GM18867 (cell line): Measurements from ENCODE around the gene CDC20.
A peak's percentile ranks its signal among the peaks of the same experiment; 100 is the strongest.
"Not testable (repeated sequence)": the region's sequence is repeated elsewhere in the genome, so short reads cannot be mapped to it uniquely, and the experiment has no call there.

Source experiments
- ATAC-seq: cut with Tn5 transposase; IDR thresholded peaks from one replicate; pipeline ENCODE4 v1.9.1; 2021; ENCODE audit warnings: mild to moderate bottlenecking, moderate library complexity; ENCODE audit not compliant: unreplicated experiment

The CDC20 gene

DNA sequence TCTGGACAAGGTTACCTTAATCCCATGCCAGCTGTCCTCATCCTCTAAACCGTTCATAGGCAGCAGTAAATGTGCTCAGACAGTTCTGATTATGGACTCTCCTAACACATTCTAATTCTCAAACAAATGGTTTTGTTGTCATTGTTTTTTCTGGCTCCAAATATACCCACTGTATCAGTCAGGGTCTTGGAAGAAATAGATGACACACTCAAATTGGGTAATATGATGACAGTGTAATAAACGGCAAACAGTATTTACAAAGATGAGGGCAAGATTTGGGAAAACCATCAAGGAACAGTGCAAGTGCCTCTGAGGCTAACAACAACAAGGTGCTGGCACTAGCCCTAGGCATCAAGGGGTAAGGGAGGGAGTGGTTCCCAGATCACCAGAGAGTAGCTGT, 4.3 kb upstream of the CDC20 start:
- ATAC-seq = no peak

DNA sequence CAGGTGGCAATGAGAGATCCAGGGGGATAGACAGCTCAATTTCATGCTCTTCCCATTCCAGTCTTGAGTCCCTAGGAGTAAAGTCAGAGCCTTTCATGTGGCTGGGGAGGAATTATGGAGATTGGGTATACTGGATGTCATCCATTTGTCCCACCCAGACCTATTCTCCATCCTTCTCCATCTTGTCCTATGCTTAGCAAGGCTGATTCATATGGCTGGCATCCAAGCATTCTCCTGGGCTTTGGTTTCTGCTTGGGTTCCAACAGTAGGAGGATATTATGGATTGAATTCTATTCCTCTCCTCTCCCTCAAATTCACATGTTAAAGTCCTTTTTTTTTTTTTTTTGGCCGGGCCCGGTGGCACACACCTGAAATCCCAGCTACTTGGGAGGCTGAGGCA, 3.8 kb upstream of the CDC20 start:
- no peak for ATAC-seq

DNA sequence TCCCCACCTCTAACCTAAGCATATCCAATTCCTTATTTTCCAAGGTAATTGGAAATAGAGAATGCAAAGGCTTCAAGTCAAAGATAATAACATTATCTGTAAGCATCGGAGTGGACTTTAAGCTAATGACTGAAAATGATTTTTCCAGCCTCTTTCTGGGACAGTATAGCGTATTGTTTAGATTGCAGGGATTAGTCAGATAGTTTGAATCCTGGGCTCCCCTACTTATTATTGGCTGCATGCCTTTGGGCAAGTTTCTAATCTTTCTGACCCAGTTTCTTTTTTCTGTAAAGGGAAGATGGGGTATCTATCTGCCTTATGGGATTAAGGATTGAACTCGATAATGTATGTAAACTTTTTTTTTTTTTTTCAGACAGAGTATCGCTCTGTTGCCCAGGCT, 1.5 kb upstream of the CDC20 start:
- ATAC-seq = no peak

DNA sequence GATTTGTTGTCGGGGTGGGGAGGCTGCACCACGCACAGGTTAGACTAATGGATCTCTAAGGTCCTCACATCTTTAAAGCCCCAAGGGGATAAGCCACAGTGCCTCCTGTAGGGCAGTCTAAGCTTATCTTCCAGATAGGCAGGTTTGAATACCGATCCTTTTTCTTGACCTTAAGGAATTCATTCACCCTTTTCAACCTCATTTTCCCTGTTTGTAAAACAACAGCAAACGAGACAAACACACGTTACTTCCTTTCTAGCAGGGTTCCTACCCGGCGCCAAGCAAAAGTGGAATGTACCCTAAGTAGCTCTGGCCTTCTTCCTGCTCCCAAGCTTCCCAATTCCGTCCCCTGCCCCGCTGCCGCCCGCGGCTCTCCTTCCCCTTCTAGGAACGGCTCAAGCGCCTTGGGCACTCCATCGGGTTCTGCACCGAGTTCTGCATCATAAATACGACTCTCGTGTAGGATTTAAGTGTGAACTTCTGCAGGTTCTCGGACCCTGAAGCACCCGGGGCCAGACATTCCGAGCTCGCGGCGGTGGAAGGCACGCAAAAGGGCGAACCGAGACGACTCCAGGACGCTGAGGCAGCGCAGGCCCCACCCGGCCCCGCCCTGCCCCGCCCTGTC, 548 bp upstream of the CDC20 start:
- peak; percentile 14 for ATAC-seq

DNA sequence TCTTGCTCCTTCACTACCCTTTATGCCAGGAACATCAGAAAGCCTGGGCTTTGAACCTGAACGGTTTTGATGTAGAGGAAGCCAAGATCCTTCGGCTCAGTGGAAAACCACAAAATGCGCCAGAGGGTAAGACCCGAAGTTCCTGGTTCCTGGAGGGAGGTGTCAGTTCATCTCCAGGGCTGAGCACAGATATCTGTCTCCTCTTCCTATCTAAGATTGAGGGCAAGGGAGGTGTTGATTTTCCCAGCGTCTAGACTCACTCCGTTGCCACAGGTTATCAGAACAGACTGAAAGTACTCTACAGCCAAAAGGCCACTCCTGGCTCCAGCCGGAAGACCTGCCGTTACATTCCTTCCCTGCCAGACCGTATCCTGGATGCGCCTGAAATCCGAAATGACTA, 915 bp downstream of the CDC20 start:
- no peak for ATAC-seq

DNA sequence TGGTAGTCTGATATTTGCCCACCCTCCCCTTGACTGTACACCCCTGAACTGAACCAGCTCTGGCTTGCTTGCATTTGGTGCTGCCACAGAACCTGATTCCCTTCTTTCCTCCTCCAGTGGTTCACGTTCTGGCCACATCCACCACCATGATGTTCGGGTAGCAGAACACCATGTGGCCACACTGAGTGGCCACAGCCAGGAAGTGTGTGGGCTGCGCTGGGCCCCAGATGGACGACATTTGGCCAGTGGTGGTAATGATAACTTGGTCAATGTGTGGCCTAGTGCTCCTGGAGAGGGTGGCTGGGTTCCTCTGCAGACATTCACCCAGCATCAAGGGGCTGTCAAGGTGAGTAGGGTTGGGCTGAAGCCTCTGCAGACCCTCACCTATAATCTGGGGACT, 1.8 kb downstream of the CDC20 start:
- ATAC-seq = no peak

DNA sequence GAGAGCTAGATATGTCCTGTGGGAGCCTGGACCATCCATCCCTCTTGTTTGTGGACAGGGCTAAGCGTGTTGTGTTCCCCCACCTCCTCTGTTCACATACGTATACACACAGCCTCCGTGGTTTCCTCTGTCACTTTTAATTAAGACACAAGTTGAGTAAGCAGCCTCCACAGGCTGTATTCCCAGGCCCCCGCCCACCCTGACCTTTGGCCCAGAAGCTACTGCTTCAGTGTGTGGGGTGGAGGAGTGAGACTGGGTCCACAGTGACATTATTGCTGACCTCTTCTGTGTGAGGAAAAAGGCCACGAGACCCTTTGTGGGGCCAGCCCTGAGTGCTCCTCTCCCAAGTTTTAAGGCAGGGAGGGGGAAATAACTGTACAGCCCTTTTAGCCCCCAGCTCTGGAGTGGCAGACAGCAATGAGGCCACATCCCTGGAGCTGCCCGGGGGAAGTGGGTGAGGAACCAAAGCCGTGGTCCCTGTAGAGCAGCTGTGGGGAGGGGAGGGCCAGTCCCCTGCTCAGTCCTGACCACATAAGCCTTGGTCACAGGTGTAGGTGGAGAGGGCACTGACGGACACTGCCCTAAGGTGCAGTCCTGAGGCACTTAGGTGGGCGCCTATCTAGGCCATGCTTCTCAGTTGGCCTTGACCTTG, 4.6 kb downstream of the CDC20 start:
- no peak for ATAC-seq

DNA sequence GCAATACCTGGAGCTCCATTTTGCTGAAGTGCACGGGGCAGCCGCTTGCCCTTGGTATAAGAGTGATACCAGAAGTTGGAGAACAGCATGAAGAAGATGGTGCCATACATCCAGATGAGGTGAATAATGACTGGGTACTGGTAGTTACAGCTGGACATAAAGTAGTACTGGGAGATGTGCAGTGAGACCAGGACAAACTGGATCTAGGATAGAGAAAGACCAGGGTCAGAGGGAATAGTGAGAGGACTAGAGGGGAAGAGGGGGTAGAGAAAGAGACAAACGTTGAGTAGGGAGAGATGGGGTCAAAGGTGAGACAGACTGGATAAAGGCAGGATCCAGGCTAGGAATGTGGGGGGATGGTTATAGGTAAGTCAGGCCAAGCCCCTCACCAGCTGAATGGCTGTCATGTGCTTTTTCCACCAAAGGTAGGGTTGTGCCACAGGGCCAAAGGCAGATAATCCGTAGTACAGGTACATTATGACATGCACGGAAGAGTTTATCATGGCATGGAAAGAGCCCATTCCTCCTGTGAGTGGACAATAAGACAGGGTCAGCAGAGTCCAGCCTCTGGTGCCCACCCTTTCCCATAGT, 5.2 kb downstream of the CDC20 start:
- no peak for ATAC-seq

DNA sequence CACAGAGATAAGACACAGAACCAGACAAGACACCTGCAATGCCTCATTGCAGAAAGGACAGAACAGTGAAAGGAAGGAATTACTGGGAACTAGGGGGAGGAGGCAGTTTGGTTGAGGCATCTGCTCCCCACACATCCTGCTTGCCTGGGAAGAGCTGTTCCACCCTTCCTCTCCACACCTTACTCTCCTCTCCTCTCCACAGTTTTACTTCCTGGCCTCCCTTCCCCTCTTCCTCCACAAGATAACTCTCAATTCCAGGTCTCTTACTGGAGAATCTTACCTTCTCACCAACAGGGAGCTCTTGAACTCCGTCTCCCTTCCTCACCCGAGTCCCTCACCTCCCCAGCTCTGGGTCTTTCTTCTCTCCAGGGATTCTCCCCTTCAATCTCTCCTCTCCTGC, 6.9 kb downstream of the CDC20 start:
- no peak for ATAC-seq

DNA sequence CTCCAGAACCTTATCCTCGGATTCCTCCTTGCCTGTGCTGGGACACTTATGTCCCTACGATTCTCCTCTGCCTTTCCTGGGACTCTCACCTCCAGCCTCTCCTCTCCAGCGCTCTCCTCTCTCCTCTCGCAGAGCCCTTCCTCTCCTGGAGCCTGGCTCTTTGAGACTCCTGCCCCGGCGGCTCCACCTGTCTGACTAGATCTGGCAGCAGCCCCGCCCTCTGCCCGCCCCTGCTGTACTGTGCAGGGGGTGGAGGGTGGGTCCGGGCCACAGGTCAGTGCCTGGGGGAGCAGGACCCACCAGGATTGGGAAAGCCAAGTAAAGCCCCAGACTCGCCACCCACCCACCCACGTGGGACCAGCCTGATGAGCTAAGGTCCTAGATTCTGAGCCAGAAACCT, 7.4 kb downstream of the CDC20 start:
- ATAC-seq = no peak

DNA sequence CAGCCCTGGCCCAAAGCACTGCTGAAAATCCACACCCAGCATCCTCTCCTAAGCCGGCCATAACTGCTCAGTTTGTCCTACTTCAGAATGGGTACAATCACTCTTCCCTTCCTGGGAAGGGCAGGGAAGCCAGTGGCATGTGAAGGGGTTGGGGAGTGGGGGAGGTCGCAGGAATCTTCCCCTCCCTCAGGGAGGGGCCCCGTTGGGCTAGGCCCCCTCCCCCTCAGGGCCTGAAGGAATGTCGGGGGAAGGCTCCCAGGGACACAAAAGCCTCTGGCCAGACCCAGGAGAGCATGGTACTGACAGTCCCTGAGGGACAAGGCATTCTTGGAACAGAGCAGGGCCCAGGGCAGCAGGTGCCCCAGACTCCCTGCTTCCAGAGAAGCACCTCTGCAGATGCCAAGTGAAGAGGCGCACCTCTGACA, 7.8 kb downstream of the CDC20 start:
- ATAC-seq = no peak

DNA sequence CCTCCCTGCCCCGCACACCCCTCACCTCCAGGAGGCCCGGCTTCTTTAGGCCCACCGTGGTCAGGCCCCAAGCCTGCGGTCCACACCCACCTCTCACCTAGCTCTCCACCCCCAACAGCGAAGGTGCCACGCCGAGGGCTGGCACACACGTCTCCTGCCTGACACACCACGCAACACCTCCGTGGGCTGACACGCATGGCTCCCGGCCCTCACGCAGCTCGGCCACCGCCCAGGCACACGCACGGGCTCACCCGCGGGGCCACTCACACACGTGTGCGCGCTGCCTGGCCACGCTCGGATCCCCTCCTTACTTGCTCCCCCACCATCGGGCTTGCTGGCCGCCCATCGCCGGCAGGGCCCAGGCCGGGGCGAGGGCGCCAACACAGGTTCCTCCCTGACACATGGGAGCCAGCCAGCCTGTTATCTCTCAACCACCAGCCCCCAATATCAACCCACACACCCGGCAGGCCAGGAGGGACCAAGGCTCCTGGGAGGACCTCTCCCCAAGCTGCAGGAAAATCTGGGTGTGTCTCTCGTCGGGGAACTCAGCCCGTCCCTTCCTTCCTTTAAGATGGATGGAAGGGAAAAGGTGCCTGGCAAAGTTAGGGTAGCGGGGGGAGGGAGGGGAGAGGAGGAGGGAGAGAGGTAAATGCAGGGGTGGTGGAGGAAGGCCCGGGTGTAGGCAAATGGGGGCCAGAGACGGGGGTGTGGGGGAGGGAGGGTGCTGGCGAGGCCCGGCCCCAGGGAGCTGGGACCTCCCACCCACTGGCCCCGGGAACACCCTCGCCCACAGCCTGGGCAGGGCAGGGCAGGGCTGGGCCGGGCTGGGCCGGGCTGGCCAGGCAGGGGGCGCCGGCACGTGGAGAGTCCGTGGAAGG, 8.5 kb downstream of the CDC20 start:
- peak; percentile 46 for ATAC-seq

DNA sequence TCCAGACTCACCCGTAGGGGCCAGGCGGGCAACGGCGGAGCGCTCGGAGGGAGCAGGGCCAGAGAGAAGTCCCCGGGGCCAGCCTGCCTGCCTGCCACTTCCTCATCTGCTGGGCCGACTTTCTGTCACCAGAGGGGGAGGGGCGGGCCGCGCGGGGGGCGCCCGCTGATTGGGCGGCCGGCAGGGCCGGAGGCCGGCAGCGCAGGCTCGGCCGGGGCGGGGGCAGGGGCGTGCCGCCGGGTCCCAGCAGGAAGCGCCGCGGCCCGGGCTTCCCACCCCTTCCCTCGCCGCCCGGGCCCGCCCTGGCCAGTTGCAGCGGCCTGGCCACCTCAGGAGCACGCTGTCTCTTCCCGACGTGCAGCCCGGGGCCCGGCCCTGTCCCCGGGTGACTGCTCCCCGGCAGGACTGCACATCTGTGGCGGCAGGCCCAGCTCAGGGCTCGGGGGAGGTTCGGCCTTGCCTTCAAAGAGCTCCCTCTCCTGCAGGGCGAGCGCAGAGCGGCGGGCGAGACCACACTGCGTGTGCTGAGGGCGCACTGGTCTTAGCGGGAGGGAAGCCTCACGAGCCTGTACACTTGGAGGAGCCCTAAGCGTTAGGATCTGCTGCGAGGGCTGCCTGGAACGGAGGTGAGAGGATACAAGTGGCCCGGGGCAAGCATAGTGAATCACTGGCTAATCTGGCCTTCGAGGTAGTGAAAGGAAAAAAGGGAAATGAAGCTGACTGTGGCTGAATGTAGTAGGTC, 9.3 kb downstream of the CDC20 start, which contains the start of gene ELOVL1:
Gene ELOVL1 (minus strand): TSS at position 108 of the 742 bp plus-strand sequence. CDS start 2,402 bp downstream, outside the sequence.
- peak; percentile 72 for ATAC-seq

DNA sequence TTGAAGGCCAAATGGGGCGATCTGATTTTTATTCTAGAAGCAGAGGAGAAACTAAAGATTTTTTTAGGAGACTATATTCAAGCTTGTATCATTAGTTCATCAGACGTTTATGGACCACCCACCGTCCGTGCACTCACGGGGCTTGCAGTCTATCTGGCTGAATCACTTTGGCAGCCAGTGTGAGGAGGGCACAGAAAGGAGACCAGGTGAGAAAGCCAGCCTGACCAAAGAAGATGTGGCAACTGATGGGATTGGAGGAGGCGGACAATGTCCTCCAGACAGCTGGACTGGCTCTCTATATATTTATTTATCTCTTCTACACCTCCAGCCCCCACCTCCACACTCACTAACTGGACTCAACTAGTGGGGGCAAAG, 9.9 kb downstream of the CDC20 start:
- ATAC-seq = no peak

DNA sequence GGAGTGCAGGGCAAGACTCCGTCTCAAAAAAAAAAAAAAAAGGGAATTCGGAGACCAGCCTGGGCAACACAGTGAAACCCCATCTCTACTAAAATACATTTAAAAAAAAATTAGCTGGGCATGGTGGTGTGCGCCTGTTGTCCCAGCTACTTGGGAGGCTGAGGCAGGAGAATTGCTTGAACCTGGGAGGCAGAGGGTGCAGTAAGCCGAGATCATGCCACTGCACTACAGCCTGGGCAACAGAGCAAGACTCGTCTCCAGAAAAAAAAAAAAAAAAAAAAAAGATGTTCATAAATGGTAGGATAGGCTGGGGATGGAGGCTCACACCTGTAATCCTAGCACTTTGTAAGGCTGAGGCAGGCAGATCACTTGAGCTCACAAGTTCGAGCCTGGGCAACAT, 11.0 kb downstream of the CDC20 start:
- ATAC-seq = not testable (repeated sequence)

DNA sequence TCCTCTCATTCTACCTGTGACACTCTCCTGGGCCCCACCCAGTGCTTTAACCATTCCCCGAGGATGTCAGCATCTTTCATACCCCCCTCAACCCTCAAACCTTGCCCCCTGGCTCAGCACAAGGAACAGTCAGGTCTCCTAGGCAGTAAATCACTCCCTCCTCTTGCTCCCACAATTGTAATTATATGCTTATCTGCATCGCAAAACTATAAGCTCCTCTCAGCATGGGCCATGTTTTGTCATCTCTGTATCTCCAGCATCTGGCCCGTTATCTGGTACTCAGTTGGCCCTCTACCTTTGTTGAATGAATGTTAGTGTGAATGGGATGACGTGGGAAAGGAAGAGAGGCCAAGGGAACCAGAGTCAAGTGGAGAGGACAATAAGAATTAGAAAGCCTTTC, 11.8 kb downstream of the CDC20 start:
- no peak for ATAC-seq

DNA sequence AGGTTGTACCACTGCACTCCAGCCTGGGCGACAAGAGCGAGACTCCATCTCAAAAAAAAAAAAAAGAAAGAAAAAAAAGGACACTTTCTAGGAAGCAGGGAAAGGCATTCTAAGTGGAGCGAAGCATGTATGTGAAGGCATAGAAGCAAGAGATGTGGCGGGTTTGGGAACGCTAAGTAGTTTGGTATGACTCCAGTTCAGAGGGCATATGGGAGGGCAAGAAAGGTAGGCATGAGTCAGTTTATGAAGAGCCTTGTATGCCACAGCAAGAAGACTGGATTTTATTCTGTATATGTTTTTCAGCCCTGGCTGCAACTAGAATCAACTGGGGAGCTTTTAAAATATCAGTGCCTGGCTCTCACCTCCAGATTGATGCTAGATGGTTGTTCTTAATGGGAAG, 13.4 kb downstream of the CDC20 start:
- ATAC-seq = no peak

DNA sequence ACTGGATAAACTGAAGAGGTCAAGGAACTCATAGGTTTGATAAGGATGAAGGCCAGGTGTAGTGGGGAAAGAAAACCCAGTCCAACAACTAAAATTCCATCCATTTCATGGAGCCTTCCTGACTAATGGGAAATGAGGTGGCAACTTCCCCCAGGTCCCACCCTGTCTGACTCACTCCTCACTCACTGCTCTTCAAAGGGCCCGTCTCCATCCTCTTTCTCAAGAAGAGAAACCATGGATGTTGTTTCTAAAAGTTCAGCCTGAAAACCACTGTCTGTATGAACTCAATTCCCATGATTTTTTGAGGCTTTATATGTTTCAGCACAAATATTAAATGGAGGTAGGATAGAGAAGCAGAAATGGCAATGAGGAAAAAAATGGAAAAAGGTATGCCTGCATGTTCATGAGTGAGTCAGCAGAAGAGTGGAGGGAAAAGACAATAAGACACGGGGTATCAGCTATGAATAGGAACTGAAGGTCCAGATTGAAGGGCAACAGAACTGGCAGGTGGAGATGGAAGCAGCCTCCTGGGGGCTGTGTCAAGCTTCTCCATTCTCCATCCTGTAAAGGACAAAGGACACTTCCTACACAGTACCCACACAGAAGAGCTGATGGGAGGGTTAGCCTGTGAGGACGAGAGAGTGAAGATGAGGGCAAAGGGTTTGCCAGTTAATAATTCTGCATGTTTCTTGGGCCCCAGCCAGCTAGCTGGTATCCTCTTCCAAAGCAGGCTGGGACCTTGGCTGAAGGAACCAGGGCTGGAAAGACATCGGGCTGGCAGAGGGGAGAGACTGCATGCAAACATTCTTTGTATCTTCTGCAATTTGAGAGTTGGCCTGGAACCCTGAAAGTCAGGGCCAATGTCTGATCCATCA, 14.5 kb downstream of the CDC20 start:
- no peak for ATAC-seq

DNA sequence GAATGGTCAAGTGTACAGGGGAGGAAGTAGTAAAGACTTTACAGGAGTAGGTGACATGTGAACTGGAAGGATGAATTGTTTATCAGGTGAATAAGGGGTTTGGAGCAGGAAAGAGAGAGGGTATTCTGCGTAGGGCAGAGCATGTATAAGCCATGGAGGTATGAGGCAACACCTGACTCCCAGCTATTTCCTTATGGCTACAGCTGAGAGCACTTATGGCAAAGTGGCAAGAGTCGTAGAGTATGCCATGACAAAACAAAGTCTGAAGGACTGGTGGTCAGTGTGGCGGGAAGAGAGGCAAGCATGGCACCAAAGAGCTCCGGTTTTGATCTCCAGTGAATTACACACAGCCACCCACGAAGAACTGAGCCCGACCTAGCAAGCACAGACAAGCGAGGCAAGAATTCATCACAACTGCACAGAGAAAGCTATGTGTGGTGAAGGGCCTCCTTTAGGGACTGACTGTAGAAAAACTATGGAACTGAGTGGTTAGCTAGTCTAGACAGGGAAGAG, 18.0 kb downstream of the CDC20 start:
- ATAC-seq = no peak

DNA sequence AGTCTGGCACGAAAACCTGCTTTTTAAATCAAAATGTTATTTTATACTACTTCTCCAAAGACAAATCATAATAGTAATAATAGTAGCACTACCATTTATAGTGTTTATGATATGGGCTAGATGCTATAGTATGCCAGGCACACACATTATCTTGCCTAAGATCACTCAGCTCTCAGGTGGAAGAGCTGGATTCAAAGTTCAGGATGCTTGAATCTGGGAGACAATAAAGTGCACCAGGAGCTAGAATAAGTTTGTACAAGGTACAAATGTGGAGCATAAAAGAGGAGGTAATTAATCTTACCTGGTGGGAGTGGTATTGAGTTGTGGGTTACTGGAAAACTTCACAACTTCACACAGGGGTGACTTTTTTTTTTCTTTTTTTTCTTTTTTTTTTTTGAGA, 19.1 kb downstream of the CDC20 start:
- ATAC-seq = no peak
